Ishikawa (cell line): Measurements from ENCODE around the gene THOC2.

Experiments
- CEBPB ChIP-seq: IDR thresholded peaks from 2 replicates; pipeline ENCODE4 v1.6.1; 2012
- CREB1 ChIP-seq: IDR thresholded peaks from 2 replicates; pipeline ENCODE4 v1.6.1; 2012; ENCODE audit warnings: low read depth
- EGR1 ChIP-seq: IDR thresholded peaks from 2 replicates; pipeline ENCODE4 v1.6.1; 2012
- EP300 ChIP-seq: IDR thresholded peaks from 2 replicates; pipeline ENCODE4 v1.6.1; 2012; ENCODE audit warnings: borderline replicate concordance
- NFIC ChIP-seq: IDR thresholded peaks from 2 replicates; pipeline ENCODE4 v1.6.1; 2012
- RAD21 ChIP-seq: IDR thresholded peaks from 2 replicates; pipeline ENCODE4 v1.6.1; 2012; ENCODE audit warnings: low read depth
- TAF1 ChIP-seq: IDR thresholded peaks from 2 replicates; pipeline ENCODE4 v1.6.1; 2012; ENCODE audit warnings: low read depth, mild to moderate bottlenecking
- TCF12 ChIP-seq: IDR thresholded peaks from 2 replicates; pipeline ENCODE4 v1.6.1; 2012; ENCODE audit warnings: low read depth
- TEAD4 ChIP-seq: IDR thresholded peaks from 2 replicates; pipeline ENCODE4 v1.6.1; 2012
- YY1 ChIP-seq: IDR thresholded peaks from 2 replicates; pipeline ENCODE4 v1.6.1; 2012; ENCODE audit warnings: low read depth
- TF ChIP-seq, protein P1 (sequence below): IDR thresholded peaks from 2 replicates; pipeline ENCODE4 v1.6.1; 2012
- TF ChIP-seq, protein P2 (sequence below): IDR thresholded peaks from 2 replicates; pipeline ENCODE4 v1.6.1; 2012
- TF ChIP-seq, protein P3 (sequence below): IDR thresholded peaks from 2 replicates; pipeline ENCODE4 v1.6.1; 2012; ENCODE audit warnings: low read depth, mild to moderate bottlenecking

DNA sequence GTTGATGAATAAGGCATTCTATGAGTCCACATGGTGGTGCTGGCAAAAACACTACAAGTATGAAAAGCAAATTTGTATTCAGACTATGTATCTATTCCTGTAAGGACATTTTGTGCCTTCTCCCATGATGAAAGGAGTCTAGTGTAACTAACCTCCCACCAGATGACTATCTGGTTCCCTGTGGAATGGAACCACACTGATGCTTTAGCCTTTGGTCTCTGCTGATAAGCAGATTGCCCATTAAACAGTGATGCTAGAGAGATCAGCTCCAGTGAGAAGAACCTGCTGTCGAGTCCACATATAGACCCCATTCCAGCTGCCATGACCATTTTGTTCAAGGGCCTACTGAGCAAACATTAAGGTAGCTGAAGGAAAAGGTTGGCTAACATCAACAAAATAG lies 10.5 kb upstream of the THOC2 start:
- TF ChIP-seq RAD21 = no peak
- TF ChIP-seq, protein P1, sequence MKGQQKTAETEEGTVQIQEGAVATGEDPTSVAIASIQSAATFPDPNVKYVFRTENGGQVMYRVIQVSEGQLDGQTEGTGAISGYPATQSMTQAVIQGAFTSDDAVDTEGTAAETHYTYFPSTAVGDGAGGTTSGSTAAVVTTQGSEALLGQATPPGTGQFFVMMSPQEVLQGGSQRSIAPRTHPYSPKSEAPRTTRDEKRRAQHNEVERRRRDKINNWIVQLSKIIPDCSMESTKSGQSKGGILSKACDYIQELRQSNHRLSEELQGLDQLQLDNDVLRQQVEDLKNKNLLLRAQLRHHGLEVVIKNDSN = no peak
- no peak for TF ChIP-seq CREB1
- TF ChIP-seq TCF12 = no peak
- TF ChIP-seq, protein P2, sequence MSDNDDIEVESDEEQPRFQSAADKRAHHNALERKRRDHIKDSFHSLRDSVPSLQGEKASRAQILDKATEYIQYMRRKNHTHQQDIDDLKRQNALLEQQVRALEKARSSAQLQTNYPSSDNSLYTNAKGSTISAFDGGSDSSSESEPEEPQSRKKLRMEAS = no peak
- TF ChIP-seq EP300 = no peak
- TF ChIP-seq, protein P3, sequence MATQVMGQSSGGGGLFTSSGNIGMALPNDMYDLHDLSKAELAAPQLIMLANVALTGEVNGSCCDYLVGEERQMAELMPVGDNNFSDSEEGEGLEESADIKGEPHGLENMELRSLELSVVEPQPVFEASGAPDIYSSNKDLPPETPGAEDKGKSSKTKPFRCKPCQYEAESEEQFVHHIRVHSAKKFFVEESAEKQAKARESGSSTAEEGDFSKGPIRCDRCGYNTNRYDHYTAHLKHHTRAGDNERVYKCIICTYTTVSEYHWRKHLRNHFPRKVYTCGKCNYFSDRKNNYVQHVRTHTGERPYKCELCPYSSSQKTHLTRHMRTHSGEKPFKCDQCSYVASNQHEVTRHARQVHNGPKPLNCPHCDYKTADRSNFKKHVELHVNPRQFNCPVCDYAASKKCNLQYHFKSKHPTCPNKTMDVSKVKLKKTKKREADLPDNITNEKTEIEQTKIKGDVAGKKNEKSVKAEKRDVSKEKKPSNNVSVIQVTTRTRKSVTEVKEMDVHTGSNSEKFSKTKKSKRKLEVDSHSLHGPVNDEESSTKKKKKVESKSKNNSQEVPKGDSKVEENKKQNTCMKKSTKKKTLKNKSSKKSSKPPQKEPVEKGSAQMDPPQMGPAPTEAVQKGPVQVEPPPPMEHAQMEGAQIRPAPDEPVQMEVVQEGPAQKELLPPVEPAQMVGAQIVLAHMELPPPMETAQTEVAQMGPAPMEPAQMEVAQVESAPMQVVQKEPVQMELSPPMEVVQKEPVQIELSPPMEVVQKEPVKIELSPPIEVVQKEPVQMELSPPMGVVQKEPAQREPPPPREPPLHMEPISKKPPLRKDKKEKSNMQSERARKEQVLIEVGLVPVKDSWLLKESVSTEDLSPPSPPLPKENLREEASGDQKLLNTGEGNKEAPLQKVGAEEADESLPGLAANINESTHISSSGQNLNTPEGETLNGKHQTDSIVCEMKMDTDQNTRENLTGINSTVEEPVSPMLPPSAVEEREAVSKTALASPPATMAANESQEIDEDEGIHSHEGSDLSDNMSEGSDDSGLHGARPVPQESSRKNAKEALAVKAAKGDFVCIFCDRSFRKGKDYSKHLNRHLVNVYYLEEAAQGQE = no peak
- no peak for TF ChIP-seq CEBPB
- TF ChIP-seq EGR1 = no peak
- TF ChIP-seq NFIC = no peak
- TF ChIP-seq TAF1 = no peak
- TF ChIP-seq TEAD4 = no peak
- no peak for TF ChIP-seq YY1
